Right lobe of liver (tissue), 4 donors: ENCODE measurements around the gene WASL.

ENCODE experiments used
- CTCF ChIP-seq, 4 donors: fragments of 200-600 bp in 3 of 4; fragments of 450-650 bp in 1 of 4; IDR thresholded peaks; one replicate each; pipeline versions ENCODE4 v1.5.1 to v1.8.0; 2016 to 2022; ENCODE audit warnings: antibody characterized with exemption in 4 of 4, mild to moderate bottlenecking in 2 of 4
- POLR2A ChIP-seq: fragments of 450-650 bp; IDR thresholded peaks from one replicate; pipeline ENCODE4 v1.6.1; 2017; ENCODE audit warnings: antibody characterized with exemption, mild to moderate bottlenecking
- donor health status: DM: no; HTN: no; CAD: no.
- donor health status: DM: no; HTN: no; CAD: no.
- donor health status: DM: no; HTN: yes; CAD: no.

- TF ChIP-seq CTCF (IDR thresholded peaks at IDR 0.05) (no peak), POLR2A (no peak)
These were observed 1.8 kb downstream of the WASL start for GRCh38 chr7:123746931-123747488.
